Suppressor macrophage (primary cell): ENCODE measurements around the gene UBP1.
"Not testable (repeated sequence)": the region's sequence is repeated elsewhere in the genome, so short reads cannot be mapped to it uniquely, and the experiment has no call there.

Experiments
- DNase-seq, 4 experiments: peaks; one replicate each; pipeline ENCODE4 v3.0.0-alpha.2; 2020 to 2022

Gene UBP1

GRCh38 chr3:33437556-33438283 is 2.5 kb downstream of the UBP1 start:
- peak; percentile 25 to 48 (median 38) for DNase-seq

DNA sequence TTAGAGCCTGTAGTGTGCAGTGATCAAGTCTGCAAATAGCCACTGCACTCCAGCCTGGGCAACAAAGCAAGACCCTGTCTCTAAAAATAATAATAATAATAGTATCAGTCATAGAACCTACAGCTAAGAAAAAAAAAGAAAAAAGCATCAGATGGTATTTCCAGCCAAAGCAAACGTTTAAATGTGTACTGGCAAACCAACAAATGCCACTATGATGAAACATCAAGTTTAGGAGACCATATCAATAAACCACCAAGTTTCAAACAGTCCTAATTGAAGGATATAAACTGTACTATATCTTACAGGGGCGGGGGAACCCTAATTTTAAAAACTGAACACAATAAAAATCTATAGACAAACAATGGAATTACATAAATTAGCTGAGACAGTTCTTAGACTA is 6.4 kb downstream of the UBP1 start:
- no peak for DNase-seq

- DNase-seq, result no peak
These were observed 9.6 kb downstream of the UBP1 start for GRCh38 chr3:33430571-33430970.

- no peak for DNase-seq
These were observed 10.1 kb downstream of the UBP1 start for GRCh38 chr3:33430061-33430460.

DNA sequence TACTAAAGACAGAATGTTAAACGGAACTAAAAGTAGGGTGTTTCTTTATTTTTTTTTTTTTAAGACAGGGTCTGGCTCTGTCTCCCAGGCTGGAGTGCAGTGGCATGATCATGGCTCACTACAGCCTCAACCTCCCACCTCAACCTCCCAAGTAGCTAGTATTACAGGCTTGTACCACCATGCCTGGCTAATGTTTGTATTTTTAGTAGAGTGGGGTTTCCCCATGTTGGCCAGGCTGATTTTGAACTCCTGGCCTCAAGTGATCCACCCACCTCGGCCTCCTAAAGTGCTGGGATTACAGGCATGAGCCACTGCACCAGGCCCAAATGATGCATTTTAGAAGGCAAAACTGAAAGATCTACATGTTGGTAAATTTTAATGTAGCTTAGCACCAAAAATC is 10.9 kb downstream of the UBP1 start:
- DNase-seq, result peak in 3 of 4 experiments; percentile 28 to 46 (median 29)

- peak; percentile 53 to 85 (median 67) for DNase-seq
These were observed 11.5 kb downstream of the UBP1 start for GRCh38 chr3:33428734-33429133.

- DNase-seq, result no peak
These were observed 13.4 kb downstream of the UBP1 start for GRCh38 chr3:33426630-33427317.

DNA sequence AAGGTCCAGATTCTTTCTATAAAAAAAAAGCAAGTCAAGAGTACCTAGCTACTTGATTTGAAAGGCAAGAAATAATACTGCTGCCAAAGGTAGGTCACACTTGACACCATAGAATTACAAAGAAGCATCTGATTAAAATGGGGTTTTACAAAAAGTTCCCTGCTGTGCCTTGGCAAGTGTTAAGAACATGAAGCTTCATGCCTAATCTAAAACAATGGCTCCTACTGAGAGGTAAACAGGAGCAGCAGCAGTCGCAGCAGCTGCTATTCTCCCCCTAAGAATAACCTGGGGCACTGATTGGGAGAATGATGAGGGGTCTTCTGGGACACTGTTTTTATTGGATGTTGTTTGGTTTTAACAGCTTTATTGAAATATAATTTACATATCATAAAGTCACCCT is 14.1 kb downstream of the UBP1 start:
- DNase-seq, result no peak

- peak in 3 of 4 experiments; percentile 17 to 45 (median 25) for DNase-seq
These were observed 14.8 kb downstream of the UBP1 start for GRCh38 chr3:33425453-33425852.

DNA sequence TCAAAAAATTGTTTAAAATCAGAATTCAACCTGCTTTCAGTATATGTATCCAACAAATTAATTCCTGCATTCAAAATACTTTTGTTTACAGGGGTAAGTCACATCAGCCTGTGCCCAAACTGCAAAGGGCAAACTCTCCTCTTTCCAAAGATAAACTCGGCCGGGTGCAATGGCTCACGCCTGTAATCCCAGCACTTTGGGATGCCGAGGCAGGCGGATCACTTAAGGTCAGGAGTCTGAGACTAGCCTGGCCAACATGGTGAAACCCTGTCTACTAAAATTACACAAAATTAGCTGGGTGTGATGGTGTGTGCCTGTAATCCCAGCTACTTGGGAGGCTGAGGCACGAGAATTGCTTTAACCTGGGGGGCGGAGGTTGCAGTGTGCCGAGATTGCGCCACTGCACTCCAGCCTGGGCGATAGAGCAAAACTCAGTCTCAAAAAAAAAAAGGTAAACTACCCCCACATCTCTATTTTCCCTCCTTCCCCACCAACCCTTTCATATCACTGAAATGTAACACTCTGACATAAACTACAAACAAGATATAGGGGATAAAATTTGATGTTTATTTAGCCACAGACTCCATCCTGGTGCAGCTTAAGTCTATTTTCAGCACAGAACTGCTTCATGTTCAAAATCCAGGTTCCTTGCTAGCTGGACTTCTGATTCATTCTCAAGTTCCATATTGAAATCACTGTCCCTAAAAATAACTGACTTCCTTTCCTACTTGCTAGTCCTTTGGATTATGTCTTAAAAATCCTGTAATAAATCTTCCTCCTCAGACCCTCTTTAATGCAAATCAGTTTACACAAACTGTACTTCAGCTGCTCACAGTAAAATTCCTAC is 15.4 kb downstream of the UBP1 start:
- peak in 2 of 4 experiments; percentile 35 to 52 for DNase-seq

DNA sequence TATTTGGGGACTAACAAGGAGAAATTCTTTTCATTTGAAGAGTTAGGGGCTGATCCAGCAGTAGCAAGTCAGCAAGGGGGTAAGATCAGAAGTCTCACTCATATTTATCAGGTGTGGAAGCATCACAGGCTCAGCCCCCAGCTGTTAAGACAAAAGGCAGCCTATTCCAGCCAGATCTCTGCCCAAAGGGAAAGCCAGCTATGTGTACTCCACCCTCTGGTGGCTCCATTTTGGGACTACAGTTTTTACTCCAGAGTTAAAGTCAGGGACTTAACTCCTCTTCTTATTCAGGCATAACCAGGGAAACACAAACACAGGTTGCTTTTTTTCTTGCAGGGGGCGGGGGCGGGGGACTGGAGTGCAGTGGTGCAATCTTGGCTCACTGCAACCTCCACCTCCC is 19.2 kb downstream of the UBP1 start:
- DNase-seq, result no peak

- DNase-seq, result peak in 2 of 4 experiments; percentile 13 to 45
These were observed 20.3 kb downstream of the UBP1 start for GRCh38 chr3:33419948-33420347.

DNA sequence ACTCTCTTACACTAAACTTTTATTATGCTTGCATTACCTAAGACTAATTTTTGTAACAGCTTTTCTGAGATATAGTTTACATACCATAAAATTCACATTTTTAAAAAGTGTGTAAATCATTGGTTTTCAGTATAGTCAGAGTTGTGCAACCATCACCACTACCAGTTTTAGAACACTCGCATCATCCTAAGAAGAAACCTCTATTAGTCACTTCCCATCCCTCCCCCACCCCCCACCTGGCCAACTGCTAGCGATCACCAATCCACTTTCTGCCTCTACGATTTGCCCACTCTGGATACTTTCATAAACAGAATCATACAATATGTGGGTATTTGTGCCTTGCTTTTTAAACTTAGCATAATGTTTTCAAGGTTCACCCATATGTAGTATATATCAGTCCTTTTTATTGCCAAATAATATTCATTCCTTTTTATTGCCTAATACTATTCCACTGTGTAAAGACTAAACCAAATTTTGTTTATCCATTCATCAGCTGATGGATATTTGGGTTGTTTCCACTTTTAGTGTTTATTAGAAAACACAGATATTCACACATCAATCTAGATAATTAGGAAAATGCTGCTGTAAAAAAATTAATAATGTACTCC is 23.0 kb downstream of the UBP1 start:
- DNase-seq, result peak in 3 of 4 experiments; percentile 18 to 25 (median 22)

GRCh38 chr3:33410816-33411215 is 29.4 kb downstream of the UBP1 start:
- DNase-seq, result not testable (repeated sequence)

DNA sequence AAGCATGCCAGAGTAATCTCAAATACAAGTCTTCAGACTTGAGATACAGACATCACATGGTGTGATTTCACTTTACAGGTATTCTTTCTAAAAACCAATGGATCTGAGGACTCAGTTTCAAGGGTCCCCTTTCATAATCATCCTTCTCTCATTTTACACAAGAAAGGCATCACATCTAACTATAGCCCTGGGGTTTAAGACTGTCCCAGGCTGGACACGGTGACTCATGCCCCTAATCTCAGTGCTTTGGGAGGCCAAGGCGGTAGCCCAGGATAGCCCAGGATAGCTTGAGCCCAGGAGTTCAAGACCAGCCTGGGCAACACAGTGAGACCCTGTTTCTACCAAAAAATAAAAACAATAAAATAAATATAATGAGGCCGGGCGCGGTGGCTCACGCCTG is 36.4 kb downstream of the UBP1 start:
- no peak for DNase-seq

DNA sequence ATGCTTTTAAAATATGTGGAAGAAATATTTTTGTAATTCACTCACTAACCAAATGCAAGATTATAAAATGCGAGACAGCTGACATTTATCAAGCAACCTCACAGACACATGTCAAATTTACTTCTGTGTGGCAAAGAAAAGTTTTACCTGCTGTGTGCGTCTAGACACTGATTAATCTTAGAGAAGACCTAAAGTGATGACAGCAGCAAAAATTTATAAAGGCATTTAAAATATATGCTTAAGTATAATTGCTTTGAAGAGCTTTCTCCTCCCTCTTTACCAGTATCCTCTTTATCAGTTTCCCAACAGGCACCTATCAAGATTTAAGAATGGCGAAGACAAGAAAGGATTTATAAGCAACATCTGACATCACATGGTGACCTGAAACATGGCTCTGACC is 37.3 kb downstream of the UBP1 start:
- DNase-seq, result no peak

GRCh38 chr3:33401781-33402180 is 38.4 kb downstream of the UBP1 start:
- DNase-seq, result no peak

GRCh38 chr3:33398410-33398809 is 41.8 kb downstream of the UBP1 start:
- DNase-seq, result no peak

DNA sequence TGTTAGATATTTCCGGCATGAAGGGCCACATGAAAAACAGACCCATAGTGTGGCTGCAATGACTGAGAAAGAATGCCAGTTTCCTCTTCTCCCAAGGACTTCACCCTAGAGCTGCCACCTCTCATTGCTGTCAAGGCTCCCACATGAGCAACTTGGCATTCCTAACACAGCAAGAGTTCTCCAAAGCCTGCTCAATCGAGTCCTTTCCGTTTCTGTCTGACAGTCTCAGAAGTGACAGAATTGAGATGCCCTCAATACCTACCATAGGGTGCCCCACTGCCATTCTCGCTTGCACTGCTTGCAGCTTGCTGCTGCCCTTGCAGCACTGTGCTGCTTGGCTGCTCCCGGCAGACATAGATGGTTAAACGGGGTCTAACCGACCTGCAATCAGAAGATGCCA is 44.3 kb downstream of the UBP1 start:
- no peak for DNase-seq

GRCh38 chr3:33394403-33395054 is 45.7 kb downstream of the UBP1 start:
- no peak for DNase-seq

DNA sequence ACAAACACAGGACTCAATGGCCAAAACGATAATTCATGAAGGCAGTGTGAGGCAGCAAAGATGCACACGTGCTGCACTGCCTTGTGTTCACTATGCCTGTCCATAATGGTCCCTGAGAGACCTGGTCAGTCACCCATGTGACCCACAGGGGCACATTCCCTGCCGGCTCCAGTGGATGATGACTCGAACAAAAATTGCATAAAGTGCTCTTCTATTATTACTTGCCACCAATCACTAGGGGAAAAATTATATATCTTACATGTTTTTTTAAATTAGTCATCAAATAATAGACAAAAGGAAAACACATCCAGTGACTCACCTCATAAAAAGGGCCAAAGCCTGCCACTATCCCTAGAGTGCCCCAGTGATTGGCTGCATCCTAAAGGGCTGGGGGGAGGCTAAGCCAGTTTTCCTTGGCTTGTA is 47.5 kb downstream of the UBP1 start:
- no peak for DNase-seq

- no peak for DNase-seq
These were observed 48.1 kb downstream of the UBP1 start for GRCh38 chr3:33392144-33392543.
